ENCODE measurements around the gene SEBOX.

The SEBOX gene

GRCh38 chr17:28379814-28380801 lies 15.1 kb upstream of the SEBOX start:
- peak; percentile 75 for DNase-seq (ENCODE audit: low read depth)
- TF ChIP-seq, protein P1, sequence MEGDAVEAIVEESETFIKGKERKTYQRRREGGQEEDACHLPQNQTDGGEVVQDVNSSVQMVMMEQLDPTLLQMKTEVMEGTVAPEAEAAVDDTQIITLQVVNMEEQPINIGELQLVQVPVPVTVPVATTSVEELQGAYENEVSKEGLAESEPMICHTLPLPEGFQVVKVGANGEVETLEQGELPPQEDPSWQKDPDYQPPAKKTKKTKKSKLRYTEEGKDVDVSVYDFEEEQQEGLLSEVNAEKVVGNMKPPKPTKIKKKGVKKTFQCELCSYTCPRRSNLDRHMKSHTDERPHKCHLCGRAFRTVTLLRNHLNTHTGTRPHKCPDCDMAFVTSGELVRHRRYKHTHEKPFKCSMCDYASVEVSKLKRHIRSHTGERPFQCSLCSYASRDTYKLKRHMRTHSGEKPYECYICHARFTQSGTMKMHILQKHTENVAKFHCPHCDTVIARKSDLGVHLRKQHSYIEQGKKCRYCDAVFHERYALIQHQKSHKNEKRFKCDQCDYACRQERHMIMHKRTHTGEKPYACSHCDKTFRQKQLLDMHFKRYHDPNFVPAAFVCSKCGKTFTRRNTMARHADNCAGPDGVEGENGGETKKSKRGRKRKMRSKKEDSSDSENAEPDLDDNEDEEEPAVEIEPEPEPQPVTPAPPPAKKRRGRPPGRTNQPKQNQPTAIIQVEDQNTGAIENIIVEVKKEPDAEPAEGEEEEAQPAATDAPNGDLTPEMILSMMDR (IDR thresholded peaks at IDR 0.05; ENCODE audit: low read length, missing control alignments), result no peak
- H3K4me3 ChIP-seq (replicated peaks; ENCODE audit: low read depth, low read length), result no peak overlapping the region

DNA sequence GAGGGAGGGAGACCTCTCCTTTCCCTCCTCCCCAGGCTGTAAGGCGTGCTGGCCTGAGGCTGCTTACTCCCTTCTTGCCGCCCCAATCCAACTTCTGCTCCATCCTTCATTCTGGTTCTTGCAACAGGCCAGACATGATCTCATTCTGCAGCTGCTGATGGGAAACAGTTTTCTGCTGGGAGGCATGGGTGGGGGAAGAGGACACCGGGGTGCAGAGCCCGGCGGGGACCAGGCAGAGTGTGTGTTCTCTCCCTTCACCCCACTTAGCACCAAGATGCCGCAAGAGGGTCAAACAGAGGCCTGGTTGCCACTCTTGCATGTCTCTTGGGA lies 7.9 kb upstream of the SEBOX start:
- H3K4me3 ChIP-seq (replicated peaks; ENCODE audit: low read depth, low read length), result peak overlapping the region; percentile 60
- TF ChIP-seq, protein P1 (IDR thresholded peaks at IDR 0.05; ENCODE audit: low read length, missing control alignments), result no peak
- no peak for DNase-seq (ENCODE audit: low read depth)

DNA sequence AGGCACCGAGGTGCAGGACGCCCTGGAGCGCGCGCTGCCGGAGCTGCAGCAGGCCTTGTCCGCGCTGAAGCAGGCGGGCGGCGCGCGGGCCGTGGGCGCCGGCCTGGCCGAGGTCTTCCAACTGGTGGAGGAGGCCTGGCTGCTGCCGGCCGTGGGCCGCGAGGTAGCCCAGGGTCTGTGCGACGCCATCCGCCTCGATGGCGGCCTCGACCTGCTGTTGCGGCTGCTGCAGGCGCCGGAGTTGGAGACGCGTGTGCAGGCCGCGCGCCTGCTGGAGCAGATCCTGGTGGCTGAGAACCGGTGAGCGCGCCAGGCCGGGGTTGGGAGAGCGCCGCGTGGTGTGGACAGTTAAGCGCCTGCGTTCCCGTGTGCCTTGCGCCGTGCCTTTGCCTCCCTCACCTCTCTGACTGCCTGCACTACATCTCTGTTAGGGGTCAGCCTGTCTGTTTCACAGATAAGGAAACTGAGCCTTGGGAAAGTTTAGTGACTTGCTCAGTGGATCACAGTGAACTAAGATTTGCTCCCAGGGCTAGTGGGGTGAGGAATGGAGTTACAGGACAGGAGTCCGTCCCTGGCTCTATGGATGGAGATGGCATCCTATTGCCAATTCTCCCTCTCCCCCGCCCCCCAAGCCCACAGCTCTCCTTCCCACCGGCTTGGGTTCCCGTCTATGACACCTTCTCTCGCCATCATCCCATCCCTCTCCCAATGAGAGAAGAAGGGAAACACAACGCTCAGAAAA lies 7.4 kb upstream of the SEBOX start:
- peak overlapping the region; percentile 60 for H3K4me3 ChIP-seq (replicated peaks; ENCODE audit: low read depth, low read length)
- peak; percentile 24 for DNase-seq (ENCODE audit: low read depth)
- TF ChIP-seq, protein P1 (IDR thresholded peaks at IDR 0.05; ENCODE audit: low read length, missing control alignments), result no peak

DNA sequence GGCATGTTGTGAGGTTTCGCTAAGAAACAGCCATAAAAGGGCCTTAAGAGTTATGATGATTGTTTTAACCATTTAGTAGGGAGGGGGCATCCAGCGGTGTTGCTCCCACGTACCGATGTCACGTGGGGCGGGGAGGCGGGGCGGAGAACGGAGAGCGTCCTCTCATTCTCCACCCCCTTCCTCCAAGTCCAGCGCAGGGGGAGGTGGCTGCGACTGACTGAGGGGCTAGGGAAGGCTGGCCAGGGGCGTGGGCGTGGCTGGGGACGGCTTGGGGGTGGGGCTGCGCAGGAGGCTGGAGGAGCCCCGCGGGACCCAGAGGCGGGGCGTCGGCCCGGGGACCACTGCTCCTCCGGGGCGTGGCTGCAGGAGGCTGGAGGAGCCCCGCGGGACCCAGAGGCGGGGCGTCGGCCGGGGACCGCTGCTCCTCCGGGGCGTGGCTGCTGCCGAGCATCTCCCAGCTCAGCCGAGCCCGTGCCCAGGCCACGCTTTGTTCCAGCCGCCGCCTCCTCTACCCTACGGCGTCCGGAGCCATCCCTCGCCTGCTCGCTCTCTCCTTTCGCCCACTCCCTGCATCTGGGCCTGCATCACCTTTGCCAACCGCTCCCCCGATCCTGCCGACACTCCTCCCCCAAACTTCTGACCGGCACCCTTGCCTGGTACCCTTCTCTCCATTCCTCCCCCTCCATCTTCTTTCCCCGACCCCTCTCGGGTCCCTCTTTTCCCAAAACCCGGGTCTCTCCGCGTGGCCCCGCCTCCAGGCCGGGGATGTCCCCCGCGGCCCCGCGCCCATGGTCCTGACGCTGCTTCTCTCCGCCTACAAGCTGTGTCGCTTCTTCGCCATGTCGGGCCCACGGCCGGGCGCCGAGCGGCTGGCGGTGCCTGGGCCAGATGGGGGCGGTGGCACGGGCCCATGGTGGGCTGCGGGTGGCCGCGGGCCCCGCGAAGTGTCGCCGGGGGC lies 6.5 kb upstream of the SEBOX start, which contains the start of gene SARM1:
Gene SARM1, plus strand, starts transcription at position 450 of the 958 bp plus-strand sequence. Its CDS starts 339 bp downstream, at position 789.
- H3K4me3 ChIP-seq (replicated peaks; ENCODE audit: low read depth, low read length), result peak within 1 kb of the TSS; percentile 60
- DNase-seq (ENCODE audit: low read depth), result peak; percentile 85
- TF ChIP-seq, protein P1 (IDR thresholded peaks at IDR 0.05; ENCODE audit: low read length, missing control alignments), result no peak

- DNase-seq (ENCODE audit: low read depth), result no peak
- TF ChIP-seq, protein P1 (IDR thresholded peaks at IDR 0.05; ENCODE audit: low read length, missing control alignments), result no peak
- H3K4me3 ChIP-seq (replicated peaks; ENCODE audit: low read depth, low read length), result peak overlapping the region; percentile 60
Observed at GRCh38 chr17:28370744-28371103, 5.7 kb upstream of the SEBOX start.

DNA sequence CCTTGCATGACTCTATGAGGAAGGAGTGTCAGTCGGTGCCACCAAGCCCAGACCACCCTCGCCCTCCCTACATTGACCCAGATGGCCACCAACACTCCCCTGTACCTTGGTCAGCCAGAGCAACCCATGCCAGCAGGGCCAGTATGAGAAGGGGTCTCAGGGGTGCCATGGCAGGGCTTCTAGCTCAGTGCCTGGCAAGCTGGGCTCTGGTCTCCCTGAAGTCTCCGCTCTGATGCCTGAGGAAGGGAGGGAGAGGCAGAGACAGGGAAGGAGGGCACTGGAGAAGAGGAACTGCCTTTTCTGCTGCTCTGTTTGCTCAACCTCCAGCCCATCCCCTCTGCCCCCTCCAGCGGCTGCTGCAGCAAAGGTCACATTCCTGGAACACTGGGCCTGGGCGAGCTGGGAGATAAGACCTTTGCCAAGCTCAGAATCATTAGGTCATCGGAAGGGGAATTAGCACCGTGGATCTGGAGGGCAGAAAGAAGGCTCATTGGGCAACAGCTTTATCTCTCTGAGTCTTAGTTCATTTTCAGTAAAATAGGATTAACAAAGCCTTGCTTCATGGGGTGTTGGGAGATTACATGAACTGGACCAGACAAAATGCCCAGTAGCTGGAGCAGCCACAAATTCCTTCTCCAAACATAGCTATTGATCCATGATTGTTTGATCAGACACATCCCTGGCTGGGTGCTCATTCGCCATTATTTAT lies 5.2 kb upstream of the SEBOX start, which contains the start of gene VTN:
Gene VTN, minus strand, starts transcription at position 273 of the 709 bp plus-strand sequence. Its CDS starts 104 bp downstream, at position 169.
- DNase-seq (ENCODE audit: low read depth), result peak; percentile 70
- TF ChIP-seq, protein P1 (IDR thresholded peaks at IDR 0.05; ENCODE audit: low read length, missing control alignments), result no peak
- H3K4me3 ChIP-seq (replicated peaks; ENCODE audit: low read depth, low read length), result peak within 1 kb of the TSS; percentile 60
